KBM-7 (cell line): ENCODE measurements around the gene CARMIL1.
A peak's percentile ranks its signal among the peaks of the same experiment; 100 is the strongest.

Experiments
- DNase-seq: peaks from one replicate; pipeline ENCODE4 v3.0.0-alpha.2; 2015
- in situ Hi-C: fragments of 300-500 bp; cut with MboI; formaldehyde crosslinking; loops from 2 replicates; pipeline ENCODE4 v1.14.3; 2020; ENCODE audit warnings: low sequenced_read_pairs, low pct_unique_long_range_greater_than_20kb, mixed read lengths

The CARMIL1 gene

DNA sequence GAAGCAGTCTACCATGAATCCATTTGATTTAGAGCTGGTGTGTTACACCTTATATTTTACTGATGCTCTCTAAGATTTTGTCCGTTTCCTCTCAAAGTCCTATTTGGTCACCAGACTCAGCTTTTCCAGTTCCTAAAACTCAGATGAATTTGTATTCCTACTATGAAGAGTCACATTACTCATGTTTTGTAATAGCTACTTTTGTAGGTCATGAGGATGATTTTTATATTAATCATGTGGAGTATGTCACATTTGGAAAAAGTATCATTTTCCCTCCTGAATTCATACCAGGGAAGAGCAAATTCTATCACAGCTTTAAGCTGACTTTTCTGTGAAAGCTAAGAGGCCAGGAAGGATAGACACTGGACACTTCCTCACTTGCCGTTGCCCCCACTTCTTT, 232.2 kb downstream of the CARMIL1 start:
- in situ Hi-C loops: no loop called here
- DNase-seq: no peak

DNA sequence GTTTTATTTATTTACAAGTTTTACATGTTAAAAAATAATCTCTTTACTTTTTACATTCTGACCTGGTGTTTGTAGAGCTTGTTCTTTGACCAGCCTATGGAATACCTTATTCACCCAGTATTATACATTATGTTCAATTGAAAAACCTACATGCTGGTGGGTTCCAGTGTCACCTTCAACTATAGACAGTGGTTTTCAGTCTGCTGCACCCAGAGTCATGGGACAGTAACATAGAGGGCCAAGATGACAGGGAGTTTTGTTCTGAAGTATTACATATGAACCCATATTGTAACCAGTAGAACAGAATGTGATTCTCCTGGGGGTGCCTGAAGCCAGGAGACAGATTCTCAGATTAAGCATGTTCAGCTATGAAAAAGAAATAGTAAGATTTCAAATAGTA, 233.4 kb downstream of the CARMIL1 start:
- no peak for DNase-seq

DNA sequence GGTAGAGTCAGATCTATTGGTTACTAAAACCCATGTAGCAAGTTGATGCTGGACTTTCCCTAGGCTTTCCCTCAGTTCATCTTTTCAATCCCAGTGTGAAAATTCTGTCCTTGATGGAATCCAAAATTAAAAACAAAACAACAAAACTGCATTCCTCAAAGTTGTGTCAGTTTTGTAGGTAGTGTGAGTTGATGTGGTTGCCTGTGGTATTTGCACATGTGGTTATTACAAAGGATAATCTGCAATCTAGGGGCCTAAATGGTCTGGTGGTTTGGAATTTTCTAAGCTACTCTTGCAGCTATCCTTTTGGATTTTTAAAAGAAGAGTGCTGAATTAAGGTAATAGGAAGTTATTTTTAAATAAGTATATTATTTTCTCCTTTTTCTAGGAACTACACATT, 240.7 kb downstream of the CARMIL1 start:
- no peak for DNase-seq
- in situ Hi-C loops: no loop called here

More for the DNA sequence above, 233.4 kb downstream of the CARMIL1 start:
- in situ Hi-C loops: no loop called here

DNA sequence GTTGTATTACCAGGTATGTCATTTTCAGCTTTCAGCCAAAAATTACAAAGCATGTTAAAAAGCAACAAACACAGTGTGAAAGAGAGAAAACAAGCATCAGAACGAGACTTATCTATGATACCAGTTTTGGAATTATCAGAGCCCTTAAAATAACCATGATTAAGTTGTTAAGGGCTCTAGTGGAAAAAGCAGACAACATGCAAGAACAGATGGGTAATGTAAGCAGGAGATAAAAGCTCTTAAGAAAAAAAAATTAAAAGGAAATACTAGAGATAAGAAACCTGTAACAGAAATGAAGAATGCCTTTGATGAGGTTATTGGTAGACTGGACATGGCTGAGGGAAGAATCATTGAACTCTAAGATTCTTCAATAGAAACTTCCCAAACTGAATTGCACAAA, 245.4 kb downstream of the CARMIL1 start:
- in situ Hi-C loops: no loop called here
- no peak for DNase-seq

DNA sequence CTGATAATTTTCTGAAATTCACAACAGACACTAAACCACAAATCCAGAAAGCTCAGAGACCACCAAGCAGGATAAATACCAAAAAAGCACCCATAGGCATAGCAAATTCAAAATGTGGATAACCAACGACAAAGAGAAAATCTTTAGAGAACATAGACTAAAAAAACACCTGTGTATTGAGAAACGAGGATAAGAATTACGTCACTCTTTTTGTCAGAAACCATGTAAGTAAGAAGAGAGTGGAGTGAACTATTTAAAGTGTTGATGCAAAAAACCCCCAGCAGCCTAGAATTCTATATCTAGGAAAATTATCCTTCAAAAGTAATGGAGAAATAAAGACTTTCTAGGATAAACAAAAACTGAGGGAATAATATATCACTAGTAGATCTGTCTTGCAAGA, 245.9 kb downstream of the CARMIL1 start:
- in situ Hi-C loops: no loop called here
- DNase-seq: no peak

DNA sequence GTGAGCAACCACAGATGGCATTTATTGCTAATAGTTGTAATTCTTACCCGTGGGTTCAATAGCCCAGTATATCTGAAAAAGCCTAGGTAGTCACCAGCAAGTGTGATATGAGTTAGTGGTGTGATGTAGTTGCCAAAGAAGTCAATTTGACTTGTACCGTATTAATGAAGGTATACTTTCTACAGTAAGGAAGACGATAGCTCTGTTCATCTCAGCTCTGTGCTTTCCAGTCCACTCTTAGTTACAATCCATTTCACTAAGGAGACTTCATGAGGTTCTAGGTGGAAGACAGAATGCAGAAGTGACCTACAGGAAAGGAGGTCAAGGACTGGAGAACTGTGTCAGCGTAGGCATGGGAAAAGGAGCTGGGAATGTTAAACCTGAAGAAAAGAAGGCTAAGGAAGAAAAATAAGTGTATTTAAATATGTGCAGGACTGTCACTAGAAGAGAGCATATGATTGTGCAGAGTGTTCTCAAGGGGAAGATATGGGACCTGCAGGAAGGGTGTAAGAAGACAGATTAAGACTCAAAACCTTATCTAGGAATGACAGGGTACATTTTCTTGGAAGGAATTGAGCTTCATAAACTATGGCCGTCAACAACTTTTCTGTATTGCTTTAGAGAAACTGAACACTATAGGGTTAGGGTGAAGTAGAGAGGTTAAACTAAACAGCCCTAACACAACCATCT, 255.9 kb downstream of the CARMIL1 start:
- peak; percentile 3 for DNase-seq
- in situ Hi-C loops: no loop called here

DNA sequence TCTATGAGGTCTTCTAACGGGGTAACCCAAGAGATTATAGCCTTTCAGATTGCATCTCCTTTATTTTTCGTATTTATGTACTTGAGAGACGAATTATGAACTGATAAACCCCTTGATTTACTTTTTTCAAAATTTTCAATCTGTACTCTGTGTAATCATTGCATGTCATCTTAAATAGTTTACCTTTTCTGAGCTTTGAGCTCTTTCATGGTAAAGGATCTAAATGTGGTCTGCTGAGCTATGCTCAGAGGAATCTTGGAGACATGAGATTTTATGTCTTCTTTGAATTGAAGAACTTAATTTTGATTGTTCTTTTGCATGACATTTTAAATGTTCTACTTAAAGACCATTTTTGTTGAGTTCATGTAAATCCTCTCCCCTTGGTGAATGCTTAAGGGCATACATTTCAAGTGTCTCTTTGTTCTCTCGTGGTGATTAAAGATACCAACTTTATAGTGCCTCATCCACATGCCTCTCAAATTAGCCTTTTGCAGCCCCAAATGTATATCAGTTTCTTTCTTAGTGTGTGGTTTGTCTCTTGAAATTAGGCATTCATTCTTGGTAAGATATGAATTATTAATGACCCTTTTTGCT, 256.6 kb downstream of the CARMIL1 start:
- in situ Hi-C loops: no loop called here

DNA sequence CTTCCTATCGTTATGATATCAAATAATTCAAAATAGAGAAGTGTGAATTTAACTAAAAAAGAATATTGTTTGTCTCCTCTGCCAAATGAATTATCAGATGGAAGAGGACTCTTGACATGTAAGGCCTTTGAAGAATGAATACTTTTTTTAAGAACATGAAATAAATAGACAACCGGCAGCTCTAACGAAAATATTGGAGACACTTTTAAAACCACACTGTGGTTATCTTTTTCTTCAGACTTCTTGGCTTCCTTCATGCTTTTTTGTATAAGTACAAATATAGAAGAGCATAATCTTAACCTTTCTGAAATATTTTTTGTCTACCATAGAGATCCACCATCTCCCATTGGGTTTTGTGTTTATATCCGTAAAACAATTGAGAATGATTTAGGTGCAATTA, 257.6 kb downstream of the CARMIL1 start:
- DNase-seq: no peak
- in situ Hi-C loops: no loop called here

More for the DNA sequence above, 256.6 kb downstream of the CARMIL1 start:
- no peak for DNase-seq

DNA sequence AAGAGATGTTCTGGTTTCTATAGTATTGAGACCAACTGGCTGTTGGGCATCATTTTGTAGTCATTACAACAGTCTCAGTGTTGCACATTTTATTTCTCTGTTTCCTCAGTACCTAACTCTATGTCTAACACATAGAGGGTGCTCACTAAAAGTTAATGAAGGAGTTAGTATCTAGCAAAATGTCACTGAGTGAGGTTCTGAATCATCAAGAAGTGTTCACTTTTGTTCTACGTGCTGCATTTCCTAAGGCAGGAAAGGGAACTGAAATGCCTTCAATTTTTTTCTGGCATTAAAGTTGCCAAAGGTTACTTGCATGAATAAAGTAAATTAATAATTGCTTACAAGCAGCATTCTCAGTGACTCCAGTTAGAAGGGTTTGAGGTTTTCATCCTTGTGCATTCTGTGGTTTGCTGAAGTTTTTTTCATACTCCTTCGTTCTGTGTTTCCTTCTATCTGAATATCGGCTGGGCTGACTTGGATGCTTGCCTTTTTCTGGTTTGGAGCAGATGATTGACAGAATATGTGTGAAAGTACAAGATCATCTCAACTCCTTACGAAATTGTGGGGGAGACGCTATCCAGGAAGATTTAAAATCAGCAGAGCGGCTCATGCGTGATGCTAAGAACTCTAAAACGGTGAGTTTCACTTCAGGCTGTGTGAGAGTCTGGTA, 258.3 kb downstream of the CARMIL1 start:
- in situ Hi-C loops: no loop called here
- peak; percentile 18 for DNase-seq

DNA sequence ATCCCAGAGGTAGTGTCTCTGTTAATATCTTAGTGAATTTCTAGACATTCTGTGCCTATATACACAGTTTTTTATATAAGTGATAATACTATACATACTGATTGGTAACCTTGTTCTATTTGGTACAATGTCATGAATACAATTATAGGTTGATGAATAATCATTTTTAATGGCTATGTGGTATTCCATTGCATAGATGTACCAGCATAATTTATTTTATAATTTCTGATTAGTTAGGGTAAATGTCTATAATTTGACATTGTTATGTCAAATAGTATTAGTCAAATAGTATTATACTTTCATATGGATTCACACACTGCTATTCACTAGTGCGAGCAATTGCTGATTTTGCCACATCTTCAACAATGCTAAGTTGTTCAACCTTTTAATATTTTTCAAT, 262.1 kb downstream of the CARMIL1 start:
- DNase-seq: no peak
- in situ Hi-C loops: no loop called here

DNA sequence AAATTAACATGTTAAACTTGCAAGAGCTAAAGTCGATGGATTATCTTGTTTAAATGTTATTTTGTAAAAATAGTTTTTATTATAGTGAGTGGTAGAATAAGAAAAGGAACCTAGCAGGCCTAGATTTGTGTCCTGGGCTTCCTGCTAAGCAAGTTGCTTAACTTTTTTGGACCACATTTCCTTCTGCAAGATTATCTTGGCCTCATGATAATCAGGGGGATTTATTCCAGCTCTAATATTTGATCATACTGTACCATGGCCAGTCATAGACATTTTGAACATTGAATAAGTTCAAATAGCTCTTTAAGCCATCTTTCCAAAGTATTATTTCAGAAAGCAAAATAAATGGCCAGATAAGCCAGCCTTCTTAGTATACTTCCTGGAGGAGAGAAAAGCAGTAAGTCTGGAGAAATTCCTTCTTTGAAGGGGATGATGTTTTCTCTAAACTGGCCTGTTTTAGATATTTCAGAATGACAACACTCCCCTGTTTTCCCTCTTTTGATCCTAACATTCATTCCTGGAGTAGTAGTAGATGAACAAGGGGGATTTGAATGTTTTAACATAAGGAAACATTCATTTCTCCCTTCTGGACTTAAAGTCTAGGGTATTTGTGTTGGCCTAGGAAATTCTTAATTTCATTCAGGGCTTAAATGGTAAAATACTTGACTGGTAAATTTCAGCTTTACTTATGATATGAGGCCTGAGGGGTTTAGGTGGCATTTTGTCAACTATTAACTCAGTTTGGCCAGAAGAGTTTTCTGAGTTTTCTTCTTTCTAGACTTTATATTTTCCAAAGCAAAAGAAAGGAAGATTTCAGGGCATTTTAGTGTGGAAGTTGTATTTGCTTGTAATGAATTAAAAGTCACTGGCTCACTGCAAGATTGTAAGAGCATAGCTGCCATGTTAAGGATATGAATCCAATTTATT, 264.1 kb downstream of the CARMIL1 start:
- no peak for DNase-seq
- in situ Hi-C loops: no loop called here

DNA sequence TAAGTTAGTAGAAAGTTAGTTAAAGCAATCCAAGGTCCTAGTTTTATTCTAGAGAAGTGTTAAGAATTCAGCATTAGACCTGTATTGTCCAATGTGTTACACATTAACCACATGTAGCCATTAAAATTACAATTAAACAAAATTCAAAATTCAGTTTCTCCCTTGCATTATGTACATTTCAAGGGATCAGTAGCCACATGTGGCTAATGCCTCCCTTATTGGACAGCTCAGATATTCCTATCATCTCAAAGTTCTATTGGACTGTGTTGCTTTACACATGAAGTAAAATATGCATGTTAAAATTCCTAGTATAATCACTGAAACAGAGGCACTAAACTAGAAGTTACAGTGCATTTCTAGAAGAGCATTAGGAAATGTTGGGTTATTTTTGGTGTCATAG, 265.7 kb downstream of the CARMIL1 start:
- in situ Hi-C loops: no loop called here
- no peak for DNase-seq

DNA sequence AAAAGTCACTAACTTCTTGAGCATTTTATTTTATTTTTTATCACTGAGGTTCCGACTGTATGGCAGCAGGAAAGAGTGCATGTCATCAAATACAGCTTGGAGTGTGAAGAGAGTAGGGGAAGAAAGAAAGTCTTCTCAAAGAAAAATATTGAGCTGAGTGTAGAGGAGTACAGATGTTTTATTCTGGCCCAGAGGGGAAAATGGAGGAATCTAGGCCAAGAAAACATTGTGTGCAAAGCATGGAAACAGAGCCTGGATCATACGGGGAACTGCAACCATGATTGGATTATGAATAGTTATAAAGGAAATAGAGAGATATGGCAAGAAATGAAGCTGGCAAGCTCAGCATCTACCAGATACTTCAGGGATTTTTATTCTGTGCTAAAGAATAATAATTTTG, 268.6 kb downstream of the CARMIL1 start:
- in situ Hi-C loops: no loop called here
- DNase-seq: no peak

DNA sequence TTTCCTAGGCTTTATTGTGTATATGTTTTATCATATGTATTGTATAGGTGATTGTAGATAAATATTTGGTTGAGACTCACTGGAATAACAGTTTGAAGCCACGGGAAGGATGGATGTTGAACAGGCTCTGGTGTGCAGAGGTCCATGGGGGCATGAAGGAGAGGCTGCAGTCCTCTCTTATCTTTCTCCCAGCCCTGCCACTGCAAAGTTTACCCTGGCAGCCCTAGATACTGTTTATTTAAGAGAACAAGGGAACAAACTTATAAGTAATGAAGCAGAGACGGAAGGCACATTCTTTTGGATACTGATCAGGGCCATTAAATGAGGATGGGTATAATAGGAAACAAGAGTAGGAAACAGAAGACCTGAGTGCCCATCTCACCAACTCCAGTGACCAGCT, 269.3 kb downstream of the CARMIL1 start:
- no peak for DNase-seq
- in situ Hi-C loops: no loop called here

DNA sequence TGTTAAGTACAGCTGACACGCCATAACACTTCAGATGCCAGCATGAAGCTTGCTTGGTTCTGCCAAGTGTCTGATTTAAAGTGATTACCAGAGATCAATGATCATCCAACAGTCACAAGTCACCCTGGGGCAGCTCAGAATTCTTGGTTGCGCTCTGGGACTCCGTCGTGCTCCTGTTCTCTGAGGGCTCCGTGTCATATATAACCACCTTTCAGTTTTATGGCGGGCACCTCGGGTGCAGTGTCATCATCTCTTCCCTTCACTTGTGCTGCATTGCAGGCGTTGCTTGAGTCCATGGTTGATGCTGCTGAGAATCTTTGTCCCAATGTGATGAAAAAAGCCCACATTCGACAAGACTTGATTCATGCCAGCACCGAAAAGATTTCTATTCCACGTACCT, 271.5 kb downstream of the CARMIL1 start:
- DNase-seq: no peak
- in situ Hi-C loops: no loop called here

DNA sequence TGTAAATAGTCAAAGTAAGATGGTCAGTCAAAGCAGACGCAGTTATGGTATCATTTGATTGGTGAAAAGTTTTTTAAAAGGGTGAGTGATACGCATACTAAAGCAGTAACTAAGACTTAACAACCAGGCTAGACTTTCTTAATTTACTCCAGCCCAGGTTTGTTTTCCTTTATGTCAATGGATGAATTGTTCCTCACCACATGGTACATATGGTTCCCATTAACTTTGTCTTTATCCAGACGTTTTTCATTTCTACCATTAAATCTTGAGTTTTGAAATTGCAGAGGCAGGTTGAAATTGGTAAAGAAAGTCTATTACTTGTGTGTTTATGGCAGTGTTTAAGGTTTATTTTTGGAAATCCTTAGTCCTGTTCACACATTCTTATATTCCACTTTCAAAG, 274.3 kb downstream of the CARMIL1 start:
- DNase-seq: no peak
- in situ Hi-C loops: no loop called here

DNA sequence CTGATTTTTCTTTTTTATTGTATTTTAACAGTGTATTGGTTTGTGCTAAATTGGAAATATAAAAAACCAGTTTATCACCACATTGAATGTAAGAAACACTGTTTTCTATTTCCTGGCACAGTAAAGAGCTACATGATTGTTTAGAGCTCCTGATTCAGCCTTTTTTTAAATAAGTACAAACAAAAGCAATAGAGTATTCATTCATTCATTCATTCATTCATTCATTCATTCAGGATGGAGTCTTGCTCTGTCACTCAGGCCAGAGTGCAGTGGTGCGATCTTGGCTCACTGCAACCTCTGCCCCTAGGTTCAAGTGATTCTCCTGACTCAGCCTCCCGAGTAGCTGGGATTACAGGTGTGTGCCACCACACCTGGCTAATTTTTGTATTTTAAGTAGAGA, 276.0 kb downstream of the CARMIL1 start:
- in situ Hi-C loops: no loop called here
- no peak for DNase-seq

DNA sequence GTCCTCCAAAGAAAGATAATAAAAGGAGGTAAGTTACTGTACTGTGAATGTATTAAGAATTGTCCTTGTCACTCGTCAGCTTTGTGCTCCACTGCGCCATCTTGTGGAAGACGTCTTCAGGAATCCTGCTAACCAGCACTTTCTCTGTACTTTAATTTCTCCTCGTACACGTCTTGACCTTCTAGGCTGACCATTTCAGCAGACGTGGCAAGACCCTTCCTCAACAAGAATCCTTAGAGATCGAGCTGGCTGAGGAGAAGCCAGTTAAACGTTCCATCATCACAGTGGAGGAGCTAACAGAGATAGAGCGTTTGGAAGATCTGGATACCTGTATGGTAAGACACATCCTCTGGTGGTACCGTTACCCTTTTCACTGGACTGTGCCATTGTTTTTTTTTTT, 277.3 kb downstream of the CARMIL1 start:
- peak; percentile 64 for DNase-seq
- in situ Hi-C loops: no loop called here

DNA sequence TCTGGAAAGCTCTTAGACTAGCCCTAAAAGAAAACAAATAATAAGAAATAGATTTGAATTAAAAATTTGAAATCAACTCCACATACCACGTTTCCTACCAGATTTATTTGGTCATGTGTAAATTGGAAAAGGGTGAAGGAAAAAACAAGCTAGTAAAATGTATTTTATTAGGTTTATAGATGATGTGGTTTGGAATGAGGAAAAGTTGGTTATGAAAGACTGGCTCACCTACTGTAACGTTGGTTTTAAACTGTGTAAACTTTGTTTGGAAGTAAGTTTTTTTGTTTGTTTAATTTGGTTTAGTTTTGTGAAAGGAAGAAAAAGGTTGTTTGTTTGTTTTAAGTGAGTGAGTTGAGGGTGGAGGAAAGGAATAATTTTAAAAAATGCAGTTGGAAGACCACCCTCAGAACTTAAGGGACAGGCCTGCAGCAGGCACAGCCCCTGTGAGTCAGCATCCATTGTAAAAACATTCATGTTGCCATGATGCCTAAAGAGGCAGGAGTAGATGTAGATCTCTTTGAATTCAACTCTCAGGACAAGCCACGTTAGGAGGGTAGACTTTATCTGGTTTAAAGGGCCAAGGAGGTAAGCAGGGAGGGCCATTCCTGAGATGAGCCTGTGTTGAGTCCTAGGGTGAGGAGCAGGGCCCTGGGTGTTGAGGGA, 279.1 kb downstream of the CARMIL1 start:
- in situ Hi-C loops: no loop called here
- DNase-seq: no peak
